Endothelial cell of umbilical vein (primary cell): ENCODE measurements around the gene NCAPH2. TPM values are rescaled to one million over a fixed set of nuclear protein-coding genes. Genes with fewer than 3 reads are reported as not detected.

ENCODE experiments used
- BruUV-seq: library from RNA; stranded (reverse); fragments of 400-500 nt; replicated peaks from 2 replicates; lab custom pipeline; 2021; lab: Mats Ljungman, UMichigan
- CTCF ChIA-PET: fragments of 300-600, 350-600 bp; sonication (Branson Sonifier 250); formaldehyde crosslinking; loops from one replicate; lab custom pipeline; 2021; ENCODE audit warnings: antibody characterized with exemption, inconsistent platforms; lab: Charles Lee
- POLR2A ChIA-PET: fragments of 300-600, 350-600 bp; sonication (Branson Sonifier 250); formaldehyde crosslinking; loops from one replicate; lab custom pipeline; 2021; ENCODE audit warnings: antibody characterized with exemption, inconsistent platforms; lab: Charles Lee
- DNase-seq: peaks from one replicate; pipeline ENCODE4 v3.0.0-alpha.2; 2011; ENCODE audit warnings: low read depth, low spot score
- FAIRE-seq: peaks from 2 replicates; lab custom pipeline; 2011; peaks lifted over from hg19 to GRCh38; lab: Jason Lieb, UNC
- H2AFZ ChIP-seq: 2 replicates; pipeline ENCODE4 v1.6.0; 2012; ENCODE audit warnings: low read depth, low read length, control low read depth, inconsistent platforms
- H3K27ac ChIP-seq: 2 replicates; pipeline ENCODE4 v1.5.1; 2011; ENCODE audit warnings: low read depth, mild to moderate bottlenecking, control low read depth, low read length, moderate library complexity; ENCODE audit not compliant: insufficient read depth
- H3K27me3 ChIP-seq, 2 experiments: 2 replicates each; pipeline versions ENCODE4 v1.6.0 to v1.6.1; 2011; ENCODE audit warnings: low read length in 2 of 2, mixed read lengths in 1 of 2; ENCODE audit not compliant: control insufficient read depth in 2 of 2, insufficient read depth in 2 of 2
- H3K36me3 ChIP-seq, 2 experiments: 2 replicates in 1 of 2; 3 replicates in 1 of 2; pipeline ENCODE4 v1.5.1; 2011; ENCODE audit warnings: low read length in 2 of 2, mild to moderate bottlenecking in 1 of 2, moderate library complexity in 1 of 2; ENCODE audit not compliant: control insufficient read depth in 2 of 2, insufficient read depth in 2 of 2; ENCODE audit errors: extremely low read depth in 1 of 2
- H3K4me1 ChIP-seq: 3 replicates; pipeline ENCODE4 v1.5.1; 2011; ENCODE audit warnings: mild to moderate bottlenecking, low read length; ENCODE audit not compliant: control insufficient read depth, insufficient read depth; ENCODE audit errors: extremely low read depth
- H3K4me2 ChIP-seq: 2 replicates; pipeline ENCODE4 v1.6.1; 2011; ENCODE audit warnings: low read length, control low read depth, mixed read lengths; ENCODE audit not compliant: insufficient read depth
- H3K4me3 ChIP-seq, 3 experiments: fragments of 200-600 bp in 1 of 3; sonication (generic), shearing (Covaris generic) in 1 of 3; replicated peaks in 1 of 3; 2 replicates each; pipeline ENCODE4 v1.5.1; 2011 to 2016; ENCODE audit warnings: control low read depth in 3 of 3, low read length in 3 of 3, mild to moderate bottlenecking in 2 of 3, inconsistent platforms in 1 of 3, low read depth in 1 of 3, moderate library complexity in 1 of 3; ENCODE audit not compliant: insufficient read depth in 1 of 3
- H3K79me2 ChIP-seq: 2 replicates; pipeline ENCODE4 v1.6.0; 2012; ENCODE audit warnings: low read length, inconsistent platforms; ENCODE audit not compliant: control insufficient read depth, insufficient read depth
- H3K9ac ChIP-seq: replicated peaks from 2 replicates; pipeline ENCODE3; 2011; ENCODE audit warnings: low read length, control low read depth; ENCODE audit not compliant: insufficient read depth; ENCODE audit errors: extremely low read depth
- H3K9me1 ChIP-seq: replicated peaks from 3 replicates; pipeline ENCODE4 v1.6.0; 2011; ENCODE audit warnings: mild to moderate bottlenecking, low read length; ENCODE audit not compliant: control insufficient read depth, insufficient read depth; ENCODE audit errors: extremely low read depth
- H3K9me3 ChIP-seq: replicated peaks from 2 replicates; pipeline ENCODE4 v1.5.1; 2012; ENCODE audit warnings: low read length, inconsistent platforms; ENCODE audit not compliant: control insufficient read depth, insufficient read depth
- H4K20me1 ChIP-seq: replicated peaks from 2 replicates; pipeline ENCODE3; 2011; ENCODE audit warnings: mild to moderate bottlenecking, low read length; ENCODE audit not compliant: control insufficient read depth, insufficient read depth; ENCODE audit errors: extremely low read depth
- CTCF ChIP-seq, 2 donors: IDR thresholded peaks; 1 replicate in 1 of 2; 2 replicates in 1 of 2; pipeline ENCODE4 v1.5.1; 2011; ENCODE audit warnings: low read length in 2 of 2, mild to moderate bottlenecking in 2 of 2, moderate library complexity in 2 of 2, control low read depth in 1 of 2, inconsistent platforms in 1 of 2, low read depth in 1 of 2; ENCODE audit not compliant: insufficient read depth in 1 of 2; ENCODE audit errors: extremely low read depth in 1 of 2
- EZH2 ChIP-seq: IDR thresholded peaks from 2 replicates; pipeline ENCODE4 v1.6.1; 2012; ENCODE audit warnings: borderline replicate concordance, low read depth, mild to moderate bottlenecking, moderate library complexity, low read length, inconsistent platforms; ENCODE audit not compliant: severe bottlenecking
- FOS ChIP-seq: IDR thresholded peaks from 2 replicates; pipeline ENCODE4 v1.6.1; 2011; ENCODE audit warnings: mild to moderate bottlenecking, low read length, moderate library complexity, borderline replicate concordance; ENCODE audit not compliant: insufficient read depth
- GATA2 ChIP-seq: IDR thresholded peaks from 2 replicates; pipeline ENCODE4 v1.7.0; 2011; ENCODE audit warnings: low read depth, mild to moderate bottlenecking, moderate library complexity, mixed read lengths, low read length; ENCODE audit not compliant: insufficient read length, insufficient read depth
- JUN ChIP-seq: IDR thresholded peaks from 2 replicates; pipeline ENCODE4 v1.6.1; 2011; ENCODE audit warnings: borderline replicate concordance, low read depth; ENCODE audit not compliant: insufficient read length, insufficient read depth
- MYC ChIP-seq: IDR thresholded peaks from one replicate; pipeline ENCODE4 v1.6.1; 2011; ENCODE audit warnings: mild to moderate bottlenecking, low read depth, low read length
- POLR2A ChIP-seq: IDR thresholded peaks from 2 replicates; pipeline ENCODE4 v1.6.1; 2012; ENCODE audit warnings: low read depth, mild to moderate bottlenecking, control low read depth, low read length
- POLR2AphosphoS5 ChIP-seq: IDR thresholded peaks from 2 replicates; pipeline ENCODE4 v1.6.1; 2012; ENCODE audit warnings: low read depth, mild to moderate bottlenecking, control low read depth, low read length, moderate library complexity; ENCODE audit not compliant: insufficient read depth
- dilution Hi-C: fragments of 300-500 bp; cut with MboI; formaldehyde crosslinking; loops from one replicate; pipeline ENCODE4 v1.15.0; 2019; ENCODE audit warnings: low sequenced_read_pairs; ENCODE audit not compliant: extremely low pct_ligation_motif_present
- intact Hi-C: fragments of 100-400 bp; cut with micrococcal nuclease; formaldehyde crosslinking; loops from one replicate; pipeline ENCODE4 v1.10.0; 2022
- polyA plus RNA-seq, 4 experiments: library from polyadenylated mRNA; depleted of rRNA in 3 of 4; stranded (reverse) in 3 of 4; unstranded in 1 of 4; fragments of >200 nt; gene quantifications; 2 replicates each; pipeline versions ENCODE4 v1.2.1 to v1.2.3, GENCODE V29; 2011 to 2012; ENCODE audit warnings: missing spikeins in 1 of 4
- total RNA-seq: library from RNA; stranded (reverse); gene quantifications from 2 replicates; pipeline ENCODE4 v1.2.3, GENCODE V29; 2021
- TF ChIP-seq, protein P1 (sequence below): IDR thresholded peaks from 2 replicates; pipeline ENCODE4 v1.6.1; 2011; ENCODE audit not compliant: insufficient read depth, insufficient read length

Gene NCAPH2
- total and polyA plus RNA-seq, 2 donors (not counting 3 experiments of a cell fraction or from before 2014, with no cell fraction given) = 42.4 to 43.2 TPM

- H3K9me3 ChIP-seq = no peaks in the 10 kb centered on the region
- no peak for DNase-seq
- peaks cover 0 to 66% of the 10 kb centered on the region in 2 experiments for H3K36me3 ChIP-seq
- H3K4me2 ChIP-seq = no peak overlapping the region
- no peaks in the 10 kb centered on the region for H4K20me1 ChIP-seq
- no peak for FAIRE-seq
- no peaks in the 10 kb centered on the region for H3K79me2 ChIP-seq
- H3K27me3 ChIP-seq = no peaks in the 10 kb centered on the region
- ChIA-PET POLR2A (no interaction called here), CTCF (no interaction called here)
- dilution Hi-C loops (no loop called here), intact Hi-C loops (no loop called here)
- H2AFZ ChIP-seq = no peak overlapping the region
- H3K9me1 ChIP-seq = no peaks in the 10 kb centered on the region
- H3K4me1 ChIP-seq = no peaks in the 10 kb centered on the region
- no peak overlapping the region for H3K27ac ChIP-seq
- TF ChIP-seq MYC (no peak), POLR2A (no peak), JUN (no peak), EZH2 (no peak), POLR2AphosphoS5 (no peak), FOS (no peak), CTCF (IDR thresholded peaks at IDR 0.05; ENCODE audit: extremely low read depth in 1 of 2, insufficient read depth in 1 of 2, low read depth in 1 of 2, low read length in 2 of 2) (no peak), GATA2 (no peak)
- TF ChIP-seq, protein P1, sequence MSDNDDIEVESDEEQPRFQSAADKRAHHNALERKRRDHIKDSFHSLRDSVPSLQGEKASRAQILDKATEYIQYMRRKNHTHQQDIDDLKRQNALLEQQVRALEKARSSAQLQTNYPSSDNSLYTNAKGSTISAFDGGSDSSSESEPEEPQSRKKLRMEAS = no peak
- no TSS peak for BruUV-seq
- no peak overlapping the region for H3K9ac ChIP-seq
- H3K4me3 ChIP-seq = no peak overlapping the region
These were observed 49.0 kb upstream of the NCAPH2 start for GRCh38 chr22:50459016-50459415.
